ENCODE results near the gene FAXDC2.

Gene FAXDC2

DNA sequence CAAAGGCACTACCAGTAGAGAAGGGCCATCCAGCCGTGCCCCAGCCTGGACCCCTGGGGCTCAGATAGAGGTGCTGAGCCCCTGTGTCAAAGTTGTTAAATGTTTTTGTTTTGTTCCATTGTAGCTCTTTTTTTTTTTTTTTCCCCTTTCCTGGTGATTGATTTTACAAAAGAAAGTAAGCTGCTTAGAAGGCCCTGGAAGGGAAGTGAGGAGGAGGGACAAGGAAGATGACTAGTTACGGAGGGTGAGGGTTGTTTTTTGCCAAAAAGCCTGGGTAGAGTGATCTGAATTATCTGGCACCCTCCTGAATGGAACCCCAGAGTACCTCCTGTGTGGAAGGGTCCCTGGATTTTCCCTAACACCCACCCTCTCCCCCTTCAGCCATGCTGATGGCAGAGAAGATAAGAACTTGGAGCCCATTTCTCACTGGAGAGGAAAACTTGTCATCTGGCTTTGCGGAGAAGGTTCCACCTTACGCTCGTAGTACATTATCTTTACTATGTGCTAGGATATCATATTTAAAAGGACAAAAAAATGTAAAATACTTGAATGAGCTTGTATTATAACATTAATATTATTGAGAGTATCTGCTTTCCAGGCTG lies 33.4 kb downstream of the FAXDC2 start:
- H3K27ac ChIP-seq, result no peak overlapping the region; the same call in 1 of the 2 replicates
- ChIA-PET POLR2A (ENCODE audit: low non-redundant PET) (no interaction called here), CTCF (interaction anchor here (0.6 to 0.9 kb wide), 2 partner anchors 58 to 167 kb away, joined by 3 read pairs; no protein-coding TSS in a partner anchor)
- DNase-seq (ENCODE audit: low spot score), result no peak
- TF ChIP-seq CTCF (conservative IDR thresholded peaks at IDR 0.05; ENCODE audit: low read depth), result no peak

DNA sequence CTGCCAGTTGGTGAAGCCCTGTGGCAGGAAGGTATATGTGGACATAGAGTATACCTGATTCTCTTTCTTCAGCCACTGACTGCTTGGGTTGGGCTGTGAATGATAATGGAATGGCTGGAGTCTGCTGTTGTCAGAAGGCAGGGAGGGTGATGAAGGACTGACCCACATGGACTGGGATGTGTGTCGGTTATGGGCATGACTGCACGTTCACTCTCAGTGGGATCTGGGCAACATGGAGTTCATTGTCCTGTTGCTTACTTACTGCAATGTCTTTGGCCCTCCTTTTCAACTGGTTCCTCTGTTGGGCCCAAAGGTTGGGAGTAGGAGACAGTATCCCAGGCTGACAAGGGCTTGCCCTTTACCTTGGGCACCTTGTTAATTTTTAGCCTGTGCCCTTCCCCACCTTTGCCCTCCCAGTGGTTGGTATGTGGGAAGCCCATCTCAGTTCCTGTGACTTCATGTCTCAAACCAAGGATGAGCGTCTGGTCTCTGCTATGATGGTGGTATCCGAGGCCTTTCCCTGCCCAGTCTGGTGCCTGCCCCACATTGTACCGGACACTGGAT lies 34.6 kb downstream of the FAXDC2 start:
- DNase-seq (ENCODE audit: low spot score), result no peak
- ChIA-PET CTCF (interaction anchor here (0.6 kb wide), 1 partner anchor 10 kb away, joined by 4 read pairs; no protein-coding TSS in a partner anchor), POLR2A (ENCODE audit: low non-redundant PET) (no interaction called here)
- peak overlapping the region; percentile 23 for H3K27ac ChIP-seq
- no peak for TF ChIP-seq CTCF (conservative IDR thresholded peaks at IDR 0.05; ENCODE audit: low read depth)

DNA sequence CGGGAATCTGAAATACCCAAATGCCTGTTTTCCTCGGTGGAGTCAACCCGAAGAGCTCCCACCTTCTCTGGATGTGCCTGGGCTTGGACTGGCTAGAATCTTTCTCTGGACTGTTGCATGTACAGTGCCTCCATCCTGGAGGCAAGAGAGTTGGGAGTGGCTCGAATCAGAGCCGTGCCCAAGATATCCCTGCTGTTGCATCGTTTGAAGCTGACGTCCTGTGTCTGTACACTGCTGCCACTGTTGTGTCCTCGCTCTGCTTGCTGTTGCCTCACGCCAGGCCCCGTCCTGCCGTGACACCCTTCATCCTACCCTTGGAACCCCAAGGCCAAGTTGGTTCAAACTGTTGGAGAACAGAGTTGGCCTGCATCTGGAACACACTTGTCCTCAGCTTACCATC lies 35.4 kb downstream of the FAXDC2 start:
- peak overlapping the region; percentile 23 for H3K27ac ChIP-seq
- no peak for TF ChIP-seq CTCF (conservative IDR thresholded peaks at IDR 0.05; ENCODE audit: low read depth)
- CTCF ChIA-PET, result interaction anchor here (0.6 to 0.8 kb wide), 2 partner anchors 91 to 128 kb away, joined by 3 to 4 read pairs; no protein-coding TSS in a partner anchor
- no peak for DNase-seq (ENCODE audit: low spot score)
- POLR2A ChIA-PET (ENCODE audit: low non-redundant PET), result no interaction called here

- ChIA-PET POLR2A (ENCODE audit: low non-redundant PET) (interaction anchor here (0.5 kb wide), 1 partner anchor 48 kb away, joined by 5 read pairs; no protein-coding TSS in a partner anchor), CTCF (interaction anchor here (0.6 to 1.2 kb wide), 4 partner anchors 8 to 174 kb away, joined by 3 read pairs; no protein-coding TSS in a partner anchor)
- no peak for DNase-seq (ENCODE audit: low spot score)
- no peak for TF ChIP-seq CTCF (conservative IDR thresholded peaks at IDR 0.05; ENCODE audit: low read depth)
- peak overlapping the region; percentile 43 for H3K27ac ChIP-seq
Measured at GRCh38 chr5:154813736-154814135, 36.7 kb downstream of the FAXDC2 start.

GRCh38 chr5:154813158-154813557 lies 37.2 kb downstream of the FAXDC2 start:
- ChIA-PET CTCF (interaction anchor here (1.2 kb wide), 1 partner anchor 173 kb away, joined by 3 read pairs; no protein-coding TSS in a partner anchor), POLR2A (ENCODE audit: low non-redundant PET) (interaction anchor here (0.5 kb wide), 1 partner anchor 49 kb away, joined by 5 read pairs; no protein-coding TSS in a partner anchor)
- TF ChIP-seq CTCF (conservative IDR thresholded peaks at IDR 0.05; ENCODE audit: low read depth), result no peak
- no peak overlapping the region for H3K27ac ChIP-seq
- DNase-seq (ENCODE audit: low spot score), result no peak

GRCh38 chr5:154811653-154812465 lies 38.5 kb downstream of the FAXDC2 start:
- ChIA-PET CTCF (interaction anchor here (0.6 to 1.0 kb wide), 2 partner anchors 52 to 161 kb away, joined by 3 read pairs; no protein-coding TSS in a partner anchor), POLR2A (ENCODE audit: low non-redundant PET) (no interaction called here)
- no peak overlapping the region for H3K27ac ChIP-seq
- peak; percentile 98 for TF ChIP-seq CTCF (conservative IDR thresholded peaks at IDR 0.05; ENCODE audit: low read depth)
- peak; percentile 85 for DNase-seq (ENCODE audit: low spot score)

Measured in RWPE1 (cell line).